GM19193 (cell line): Measurements from ENCODE around the gene IMP4.

ENCODE experiments used
- POLR2A ChIP-seq: IDR thresholded peaks from 4 replicates; pipeline ENCODE4 v1.6.1; 2011; ENCODE audit not compliant: insufficient read depth, insufficient read length; ENCODE audit errors: extremely low read depth

Gene IMP4

DNA sequence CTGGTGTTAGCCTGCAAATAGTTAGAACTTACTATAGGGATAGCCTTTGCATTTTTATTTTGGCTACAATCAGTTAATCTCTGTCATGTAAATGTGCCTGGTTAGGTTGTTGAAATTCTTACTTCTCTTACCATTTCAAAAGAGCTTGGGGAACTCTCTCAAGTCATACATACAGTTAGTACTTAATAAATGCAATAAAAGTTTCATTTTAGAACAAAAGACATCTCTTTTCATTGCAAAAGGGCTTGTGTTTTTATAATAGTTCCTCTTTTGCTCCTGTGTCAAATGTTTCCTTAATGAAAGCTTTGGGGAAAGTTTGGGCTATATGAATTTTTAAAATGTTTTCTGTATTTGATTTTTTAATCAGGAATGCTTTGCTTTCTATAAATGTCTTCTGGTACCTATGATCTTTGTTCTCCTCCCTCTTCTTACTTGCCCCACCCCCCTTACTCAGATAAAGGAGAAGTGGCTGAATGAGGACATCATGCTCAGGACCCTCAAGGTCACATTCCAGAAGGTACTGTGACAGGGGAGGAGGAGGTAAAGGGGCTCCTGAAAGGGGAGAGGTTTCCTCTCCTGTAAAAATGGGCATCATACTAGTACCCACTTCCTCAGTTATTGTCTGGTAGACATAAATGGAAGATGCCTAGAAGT lies 26.7 kb downstream of the IMP4 start:
- TF ChIP-seq POLR2A = no peak

- no peak for TF ChIP-seq POLR2A
These were observed 27.3 kb downstream of the IMP4 start for GRCh38 chr2:130369965-130370341.

GRCh38 chr2:130370490-130370889 lies 27.8 kb downstream of the IMP4 start:
- no peak for TF ChIP-seq POLR2A

DNA sequence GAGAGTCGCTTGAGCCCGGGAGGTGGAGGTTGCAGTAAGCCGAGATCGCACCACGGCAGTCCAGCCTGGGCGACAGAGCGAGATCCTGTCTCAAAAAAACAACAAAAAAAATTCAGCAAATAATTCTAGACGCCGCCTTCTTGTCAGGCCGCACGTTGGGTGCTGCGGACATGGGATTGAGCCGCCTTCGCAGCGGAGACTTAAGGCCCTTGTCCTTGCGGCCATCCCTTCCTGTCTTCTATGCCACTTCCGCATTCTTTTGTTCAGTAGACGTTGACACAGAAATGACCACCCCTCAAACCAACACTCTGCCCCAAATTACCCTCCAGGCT lies 29.0 kb downstream of the IMP4 start:
- TF ChIP-seq POLR2A = no peak

DNA sequence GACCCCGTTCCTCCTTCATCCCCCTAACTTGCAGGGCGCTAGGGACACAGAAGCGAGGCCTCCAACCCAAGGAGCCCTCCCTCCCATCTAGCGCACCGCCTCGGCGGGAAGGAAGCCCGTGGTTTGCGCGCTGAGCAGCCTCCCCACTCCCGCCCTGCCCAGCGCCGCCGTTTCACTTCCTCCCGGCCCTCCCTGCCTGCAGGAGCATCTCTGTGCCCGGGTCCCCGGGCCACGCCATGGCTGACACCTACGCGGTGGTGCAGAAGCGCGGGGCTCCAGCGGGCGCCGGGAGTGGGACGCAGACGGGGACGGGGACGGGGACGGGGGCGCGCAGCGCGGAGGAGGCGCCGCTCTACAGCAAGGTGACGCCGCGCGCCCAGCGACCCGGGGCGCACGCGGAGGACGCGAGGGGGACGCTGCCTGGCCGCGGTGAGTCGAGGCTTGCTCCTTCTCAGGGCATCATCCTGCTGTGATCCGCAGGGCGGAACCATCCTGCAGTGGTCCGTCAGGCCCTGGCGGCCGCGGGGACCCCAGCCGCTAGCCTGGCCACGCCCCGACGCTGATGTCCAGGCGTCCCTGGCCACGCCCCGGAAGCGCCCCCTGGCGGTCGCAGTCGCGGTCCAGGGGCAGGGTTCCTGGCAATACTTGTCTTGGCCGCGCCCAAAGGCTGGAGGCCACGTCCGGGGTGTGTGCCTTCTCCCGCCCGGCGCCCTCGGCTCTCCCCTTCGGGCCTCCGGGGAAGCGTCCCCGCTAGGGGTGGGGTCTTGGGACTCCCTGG lies 29.5 kb downstream of the IMP4 start:
- TF ChIP-seq POLR2A = peak; percentile 83

- TF ChIP-seq POLR2A = no peak
These were observed 30.4 kb downstream of the IMP4 start for GRCh38 chr2:130372833-130373807.

- no peak for TF ChIP-seq POLR2A
These were observed 31.2 kb downstream of the IMP4 start for GRCh38 chr2:130373808-130374365.

- no peak for TF ChIP-seq POLR2A
These were observed 32.0 kb downstream of the IMP4 start for GRCh38 chr2:130374587-130375290.

- TF ChIP-seq POLR2A = no peak
These were observed 32.9 kb downstream of the IMP4 start for GRCh38 chr2:130375291-130376266.

DNA sequence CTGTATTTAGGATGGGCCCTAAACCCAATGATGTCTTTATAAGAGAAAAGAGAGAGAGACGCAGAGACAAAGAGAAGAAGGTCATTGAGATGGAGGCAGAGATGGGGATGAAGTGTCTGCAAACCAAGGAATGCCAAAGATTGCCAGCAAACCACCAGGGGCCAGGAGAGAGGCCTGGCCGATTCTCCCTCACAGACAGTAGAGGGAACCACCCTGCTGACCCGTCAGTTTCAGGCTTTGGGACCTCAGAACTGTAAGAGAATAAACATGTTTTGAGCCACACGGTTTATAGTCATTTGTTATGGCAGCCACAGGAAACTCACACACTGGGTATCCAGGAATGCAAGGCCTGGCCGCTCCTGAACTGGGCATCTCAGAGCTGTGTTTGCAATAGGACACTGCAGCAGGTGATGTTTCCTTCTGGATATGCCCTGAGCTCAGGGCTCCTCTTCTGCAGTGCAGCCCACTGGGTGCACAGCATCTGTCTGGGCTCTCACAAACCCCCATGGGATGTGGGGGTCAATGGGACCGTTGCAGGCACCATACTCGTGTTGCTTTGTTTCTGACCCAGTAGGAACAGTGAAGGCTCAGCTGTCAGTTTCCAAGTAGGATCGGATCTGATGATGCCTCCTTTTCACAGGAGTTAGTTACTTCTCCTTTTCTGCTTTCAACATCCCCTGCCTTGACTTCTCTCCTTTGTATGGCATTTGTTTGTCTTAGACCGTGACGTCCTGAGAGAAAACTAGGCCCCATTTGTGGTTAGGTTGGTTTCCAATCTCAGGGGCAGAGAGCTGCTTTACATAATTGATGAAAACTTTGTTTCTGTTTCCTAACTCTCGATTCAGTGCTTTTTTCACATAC lies 34.0 kb downstream of the IMP4 start:
- no peak for TF ChIP-seq POLR2A

DNA sequence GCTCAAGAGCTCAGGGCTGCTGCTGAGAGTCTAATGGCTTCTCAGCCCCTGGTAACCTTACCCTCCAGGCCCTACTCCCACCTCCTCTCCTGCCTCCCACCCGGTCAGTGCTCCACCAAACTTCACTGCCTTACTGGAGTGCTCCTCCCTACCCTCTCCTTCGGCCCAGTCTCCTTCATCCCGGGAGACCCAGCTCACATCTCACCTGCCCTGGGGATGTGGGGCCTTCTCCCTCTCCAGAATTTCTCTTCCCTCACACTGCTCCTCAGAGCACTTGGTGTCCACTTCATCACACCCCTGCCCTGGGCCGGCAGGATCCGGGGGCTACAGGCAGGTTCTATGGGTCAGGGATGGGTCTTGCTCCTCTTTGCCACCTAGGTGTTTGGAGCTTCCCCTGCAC lies 34.8 kb downstream of the IMP4 start:
- TF ChIP-seq POLR2A = no peak

GRCh38 chr2:130378206-130378897 lies 35.7 kb downstream of the IMP4 start:
- TF ChIP-seq POLR2A = no peak

DNA sequence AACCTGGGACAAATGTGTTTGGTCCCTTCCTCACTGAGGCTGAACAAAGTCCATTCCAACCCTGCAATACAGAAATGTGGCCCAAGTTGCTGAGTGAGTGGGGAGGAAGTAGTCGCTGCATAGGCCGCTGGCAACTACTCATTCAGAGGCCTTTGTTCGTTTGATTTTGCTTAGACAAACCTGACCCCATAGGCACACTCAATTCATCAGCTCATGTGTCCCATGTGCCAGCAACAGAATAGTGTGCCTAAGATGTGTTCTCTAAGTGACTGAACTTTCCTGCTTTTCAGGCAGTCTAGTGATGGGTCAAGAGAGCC lies 36.2 kb downstream of the IMP4 start:
- no peak for TF ChIP-seq POLR2A
